Measurements from ENCODE around the gene SP3. TPM values are rescaled to one million over a fixed set of nuclear protein-coding genes. Genes with fewer than 3 reads are reported as not detected.

SP3 gene
- total RNA-seq, 3 donors from 2014 or later: 104 to 174 (median 134) TPM

GRCh38 chr2:173957517-173957916, 7.7 kb downstream of the SP3 start:
- Histone ChIP-seq H3K27me3 (no peaks in the 10 kb centered on the region), H3K4me1 (peaks cover 0 to 13% of the 10 kb centered on the region in 2 donors), H3K9me3 (peaks cover 0 to 5% of the 10 kb centered on the region in 2 donors), H3K4me3 (no peak overlapping the region), H3K27ac (no peak overlapping the region), H3K36me3 (no peaks in the 10 kb centered on the region)
- no peak for DNase-seq (ENCODE audit: low spot score in 2 of 2)
- intact Hi-C loops (cut with DNase I; ENCODE audit: low total_unique reads): no loop called here
- no peak for TF ChIP-seq POLR2AphosphoS5 (IDR thresholded peaks at IDR 0.05)
- no peak for TF ChIP-seq POLR2A (IDR thresholded peaks at IDR 0.05)
- TF ChIP-seq, protein P1, sequence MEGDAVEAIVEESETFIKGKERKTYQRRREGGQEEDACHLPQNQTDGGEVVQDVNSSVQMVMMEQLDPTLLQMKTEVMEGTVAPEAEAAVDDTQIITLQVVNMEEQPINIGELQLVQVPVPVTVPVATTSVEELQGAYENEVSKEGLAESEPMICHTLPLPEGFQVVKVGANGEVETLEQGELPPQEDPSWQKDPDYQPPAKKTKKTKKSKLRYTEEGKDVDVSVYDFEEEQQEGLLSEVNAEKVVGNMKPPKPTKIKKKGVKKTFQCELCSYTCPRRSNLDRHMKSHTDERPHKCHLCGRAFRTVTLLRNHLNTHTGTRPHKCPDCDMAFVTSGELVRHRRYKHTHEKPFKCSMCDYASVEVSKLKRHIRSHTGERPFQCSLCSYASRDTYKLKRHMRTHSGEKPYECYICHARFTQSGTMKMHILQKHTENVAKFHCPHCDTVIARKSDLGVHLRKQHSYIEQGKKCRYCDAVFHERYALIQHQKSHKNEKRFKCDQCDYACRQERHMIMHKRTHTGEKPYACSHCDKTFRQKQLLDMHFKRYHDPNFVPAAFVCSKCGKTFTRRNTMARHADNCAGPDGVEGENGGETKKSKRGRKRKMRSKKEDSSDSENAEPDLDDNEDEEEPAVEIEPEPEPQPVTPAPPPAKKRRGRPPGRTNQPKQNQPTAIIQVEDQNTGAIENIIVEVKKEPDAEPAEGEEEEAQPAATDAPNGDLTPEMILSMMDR (IDR thresholded peaks at IDR 0.05): no peak

GRCh38 chr2:173956454-173956853, 8.7 kb downstream of the SP3 start:
- Histone ChIP-seq H3K27ac (peak overlapping the region in 1 of 2 donors; percentile 30), H3K27me3 (no peaks in the 10 kb centered on the region), H3K9me3 (peaks cover 0 to 4% of the 10 kb centered on the region in 2 donors), H3K4me1 (peaks cover 0 to 13% of the 10 kb centered on the region in 2 donors), H3K36me3 (no peaks in the 10 kb centered on the region), H3K4me3 (no peak overlapping the region)
- no peak for DNase-seq (ENCODE audit: low spot score in 2 of 2)
- intact Hi-C loops (cut with DNase I; ENCODE audit: low total_unique reads): no loop called here
- TF ChIP-seq POLR2AphosphoS5 (IDR thresholded peaks at IDR 0.05) (no peak), POLR2A (IDR thresholded peaks at IDR 0.05) (no peak)
- TF ChIP-seq, protein P1 (IDR thresholded peaks at IDR 0.05): no peak

GRCh38 chr2:173955867-173956266, 9.3 kb downstream of the SP3 start:
- TF ChIP-seq, protein P1 (IDR thresholded peaks at IDR 0.05): no peak
- TF ChIP-seq POLR2AphosphoS5 (IDR thresholded peaks at IDR 0.05): no peak
- TF ChIP-seq POLR2A (IDR thresholded peaks at IDR 0.05): no peak
- H3K4me3 ChIP-seq: no peak overlapping the region
- no peaks in the 10 kb centered on the region for H3K27me3 ChIP-seq
- DNase-seq (ENCODE audit: low spot score in 2 of 2): no peak
- intact Hi-C loops (cut with DNase I; ENCODE audit: low total_unique reads): no loop called here
- H3K4me1 ChIP-seq: peaks cover 0 to 13% of the 10 kb centered on the region in 2 donors
- H3K27ac ChIP-seq: no peak overlapping the region
- no peaks in the 10 kb centered on the region for H3K9me3 ChIP-seq
- no peaks in the 10 kb centered on the region for H3K36me3 ChIP-seq

DNA sequence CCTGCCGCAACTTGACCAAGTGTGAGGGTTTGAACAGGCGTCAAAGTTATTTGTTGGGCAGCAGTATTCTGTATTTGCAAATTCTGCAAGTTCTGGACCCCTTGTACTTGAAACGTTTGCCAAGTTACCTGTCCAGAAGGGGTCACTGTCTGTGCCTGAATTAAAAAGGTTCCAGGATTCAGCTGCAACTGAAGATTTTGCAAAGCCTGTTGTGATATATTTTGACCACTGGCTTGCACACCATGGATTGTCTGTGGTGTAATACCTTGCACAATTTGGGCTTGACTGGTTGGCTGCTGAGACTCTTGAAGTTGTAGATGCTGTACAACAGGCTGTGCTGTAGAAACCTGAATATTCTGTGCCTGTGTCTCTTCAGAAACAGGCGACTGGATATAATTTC, 10.2 kb downstream of the SP3 start:
- H3K36me3 ChIP-seq: no peaks in the 10 kb centered on the region
- no peak for DNase-seq (ENCODE audit: low spot score in 2 of 2)
- H3K27ac ChIP-seq: no peak overlapping the region
- H3K4me1 ChIP-seq: peaks cover 0 to 13% of the 10 kb centered on the region in 2 donors
- H3K9me3 ChIP-seq: no peaks in the 10 kb centered on the region
- TF ChIP-seq, protein P1 (IDR thresholded peaks at IDR 0.05): no peak
- TF ChIP-seq POLR2A (IDR thresholded peaks at IDR 0.05) (no peak), POLR2AphosphoS5 (IDR thresholded peaks at IDR 0.05) (no peak)
- H3K4me3 ChIP-seq: no peak overlapping the region
- intact Hi-C loops (cut with DNase I; ENCODE audit: low total_unique reads): no loop called here
- H3K27me3 ChIP-seq: no peaks in the 10 kb centered on the region

DNA sequence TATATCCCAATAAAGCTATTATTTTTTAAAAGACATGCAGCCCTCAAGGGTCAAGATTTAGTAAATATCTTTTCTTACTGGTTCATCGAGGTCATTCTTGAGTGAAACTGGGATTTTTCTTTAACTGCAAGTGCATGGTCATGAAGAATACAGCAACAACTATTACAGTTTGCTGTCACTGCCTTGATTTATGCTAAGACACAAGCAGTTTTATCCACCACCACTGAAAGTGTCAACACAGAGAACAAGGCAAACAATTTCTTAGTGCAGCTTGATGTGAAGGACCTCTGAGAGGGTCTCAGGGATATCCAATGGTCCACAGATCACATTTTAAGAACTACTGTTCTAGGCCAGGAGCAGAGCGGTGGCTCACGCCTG, 12.1 kb downstream of the SP3 start:
- peak overlapping the region in 1 of 3 donors; percentile 7 for H3K4me3 ChIP-seq
- peaks cover 0 to 13% of the 10 kb centered on the region in 2 donors for H3K4me1 ChIP-seq
- H3K9me3 ChIP-seq: no peaks in the 10 kb centered on the region
- no peaks in the 10 kb centered on the region for H3K36me3 ChIP-seq
- no peaks in the 10 kb centered on the region for H3K27me3 ChIP-seq
- no peak overlapping the region for H3K27ac ChIP-seq
- intact Hi-C loops (cut with DNase I; ENCODE audit: low total_unique reads): no loop called here
- TF ChIP-seq POLR2AphosphoS5 (IDR thresholded peaks at IDR 0.05) (no peak), POLR2A (IDR thresholded peaks at IDR 0.05) (no peak)
- TF ChIP-seq, protein P1 (IDR thresholded peaks at IDR 0.05): no peak
- no peak for DNase-seq (ENCODE audit: low spot score in 2 of 2)
